ENCODE measurements around the gene TXLNB. TPM values are rescaled to one million over a fixed set of nuclear protein-coding genes. Genes with fewer than 3 reads are reported as not detected.

TXLNB gene
- total and polyA plus RNA-seq, 2 of the 4 experiments (the other 2 are of a cell fraction) = under 0.01 to 0.05 TPM

DNA sequence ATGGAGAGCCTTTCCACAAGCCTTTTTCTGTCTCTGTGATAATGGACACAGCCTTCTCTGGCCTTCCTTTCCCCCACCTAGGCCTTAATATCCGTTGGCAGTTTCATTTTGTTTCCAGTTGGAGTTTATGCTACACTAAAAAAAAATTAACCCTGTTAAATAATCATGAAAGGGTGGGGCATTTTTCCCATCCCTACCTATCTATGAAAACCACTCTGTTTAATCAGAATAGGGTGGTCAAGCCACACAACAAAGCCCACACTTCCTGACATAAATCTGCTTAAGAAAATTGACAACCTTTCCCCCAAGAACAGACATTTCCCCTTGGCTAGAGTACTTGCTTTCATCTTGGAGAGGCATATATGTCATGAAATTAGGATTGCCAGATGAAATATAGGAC, 14.2 kb downstream of the TXLNB start:
- dilution Hi-C loops (cut with HindIII; ENCODE audit: low sequenced_read_pairs, unreplicated experiment) = no loop called here
- Histone ChIP-seq H3K4ac (ENCODE audit: low read depth, low read length) (no peak overlapping the region), H2BK15ac (ENCODE audit: low read depth, low read length) (no peak overlapping the region), H3K4me3 (ENCODE audit: insufficient read depth, low read depth, low read length) (no peak overlapping the region), H3K56ac (ENCODE audit: extremely low read depth, insufficient read depth, low read length) (no peak overlapping the region), H3K4me1 (ENCODE audit: control insufficient read depth, insufficient read depth, low read length) (no peaks in the 10 kb centered on the region), H4K91ac (ENCODE audit: insufficient read depth, low read depth, low read length) (no peak overlapping the region), H3K79me1 (ENCODE audit: low read depth in 1 of 2, low read length in 2 of 2) (no peaks in the 10 kb centered on the region), H4K5ac (ENCODE audit: low read depth, low read length) (no peak overlapping the region), H3K18ac (ENCODE audit: low read depth, low read length) (no peak overlapping the region), H3K9ac (ENCODE audit: low read depth, low read length) (no peak overlapping the region), H2AFZ (replicated peaks; ENCODE audit: low read length, poor library complexity) (no peak overlapping the region), H2AK9ac (replicated peaks; ENCODE audit: low read depth, low read length, poor library complexity) (no peak overlapping the region), H3K4me2 (ENCODE audit: low read depth, low read length) (no peak overlapping the region), H3K36me3 (ENCODE audit: control insufficient read depth, insufficient read depth, low read length) (no peaks in the 10 kb centered on the region), H2BK20ac (ENCODE audit: low read depth, low read length) (no peak overlapping the region), H3K14ac (replicated peaks; ENCODE audit: low read depth, low read length) (no peak overlapping the region), H2BK5ac (ENCODE audit: low read depth, low read length, poor library complexity, severe bottlenecking) (no peak overlapping the region), H3K27me3 (ENCODE audit: control insufficient read depth, insufficient read depth, low read length) (no peaks in the 10 kb centered on the region), H3K27ac (ENCODE audit: insufficient read depth, low read length) (no peak overlapping the region), H4K20me1 (ENCODE audit: insufficient read depth, low read length) (no peaks in the 10 kb centered on the region), H3K9me3 (ENCODE audit: control insufficient read depth, insufficient read depth, low read length) (no peaks in the 10 kb centered on the region), H2AK5ac (ENCODE audit: low read depth, low read length) (no peak overlapping the region), H3K9me1 (ENCODE audit: insufficient read depth, low read length) (no peaks in the 10 kb centered on the region), H3K23ac (ENCODE audit: low read depth, low read length) (no peak overlapping the region), H2BK120ac (ENCODE audit: low read depth, low read length) (no peak overlapping the region), H4K8ac (ENCODE audit: low read depth in 2 of 2, low read length in 2 of 2) (no peak overlapping the region)
- no peak for ATAC-seq (ENCODE audit: low read depth)
- no CpG with 5 or more reads among the region's 1 CpG for WGBS, 2 experiments (ENCODE audit: extremely low coverage in 2 of 2, insufficient read length in 1 of 2)
- ChIA-PET CTCF (no interaction called here), POLR2A (ENCODE audit: unreplicated experiment) (no interaction called here)
- intact Hi-C loops (cut with micrococcal nuclease) = no loop called here
- BruUV-seq (replicated peaks) = no TSS peak
- TF ChIP-seq SMC3 (IDR thresholded peaks at IDR 0.05; ENCODE audit: low read depth, low read length) = no peak
- TF ChIP-seq, protein P1, sequence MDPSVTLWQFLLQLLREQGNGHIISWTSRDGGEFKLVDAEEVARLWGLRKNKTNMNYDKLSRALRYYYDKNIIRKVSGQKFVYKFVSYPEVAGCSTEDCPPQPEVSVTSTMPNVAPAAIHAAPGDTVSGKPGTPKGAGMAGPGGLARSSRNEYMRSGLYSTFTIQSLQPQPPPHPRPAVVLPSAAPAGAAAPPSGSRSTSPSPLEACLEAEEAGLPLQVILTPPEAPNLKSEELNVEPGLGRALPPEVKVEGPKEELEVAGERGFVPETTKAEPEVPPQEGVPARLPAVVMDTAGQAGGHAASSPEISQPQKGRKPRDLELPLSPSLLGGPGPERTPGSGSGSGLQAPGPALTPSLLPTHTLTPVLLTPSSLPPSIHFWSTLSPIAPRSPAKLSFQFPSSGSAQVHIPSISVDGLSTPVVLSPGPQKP (IDR thresholded peaks at IDR 0.05; ENCODE audit: borderline replicate concordance, low read depth, low read length) = no peak
- TF ChIP-seq BHLHE40 (IDR thresholded peaks at IDR 0.05; ENCODE audit: low read depth, low read length) = no peak
- TF ChIP-seq RFX5 (IDR thresholded peaks at IDR 0.05; ENCODE audit: low read depth, low read length) = no peak
- in situ Hi-C loops (cut with MboI; ENCODE audit: low sequenced_read_pairs) = no loop called here
- no peak for DNase-seq
